Measurements from ENCODE around the gene HMX1.

- TF ChIP-seq POLR2A (IDR thresholded peaks at IDR 0.05; ENCODE audit: low read depth, low read length) (no peak), CTCF (IDR thresholded peaks at IDR 0.05; ENCODE audit: extremely low read depth in 1 of 2, insufficient read depth in 1 of 2, low read depth in 1 of 2, low read length in 2 of 2) (no peak), EZH2 (IDR thresholded peaks at IDR 0.05; ENCODE audit: borderline replicate concordance, low read depth, low read length, severe bottlenecking) (no peak), POLR2AphosphoS5 (IDR thresholded peaks at IDR 0.05; ENCODE audit: insufficient read depth, low read depth, low read length) (no peak), GATA2 (IDR thresholded peaks at IDR 0.05; ENCODE audit: insufficient read depth, insufficient read length, low read depth, low read length) (no peak), FOS (IDR thresholded peaks at IDR 0.05; ENCODE audit: borderline replicate concordance, insufficient read depth, low read length) (no peak), MYC (IDR thresholded peaks at IDR 0.05; ENCODE audit: low read depth, low read length) (no peak)
- TF ChIP-seq, protein P1, sequence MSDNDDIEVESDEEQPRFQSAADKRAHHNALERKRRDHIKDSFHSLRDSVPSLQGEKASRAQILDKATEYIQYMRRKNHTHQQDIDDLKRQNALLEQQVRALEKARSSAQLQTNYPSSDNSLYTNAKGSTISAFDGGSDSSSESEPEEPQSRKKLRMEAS (IDR thresholded peaks at IDR 0.05; ENCODE audit: insufficient read depth, insufficient read length): no peak
Observed at GRCh38 chr4:8906668-8906970, 35.0 kb upstream of the HMX1 start.
